Neural progenitor cell (in vitro differentiated cells): ENCODE data around the gene MAGEA11.
"Not testable (repeated sequence)": the region's sequence is repeated elsewhere in the genome, so short reads cannot be mapped to it uniquely, and the experiment has no call there.

Source experiments
- EZH2 ChIP-seq: fragments of 200-600 bp; sonication (generic); IDR thresholded peaks from 2 replicates; pipeline ENCODE4 v1.6.1; 2017; ENCODE audit warnings: antibody characterized with exemption, mild to moderate bottlenecking, moderate library complexity
- EZH2phosphoT487 ChIP-seq: fragments of 200-600 bp; sonication (generic); IDR thresholded peaks from 2 replicates; pipeline ENCODE4 v1.6.1; 2017; ENCODE audit warnings: antibody characterized with exemption
- TF ChIP-seq, protein P1 (sequence below): fragments of 200-600 bp; sonication (generic); IDR thresholded peaks from 2 replicates; pipeline ENCODE4 v1.5.1; 2017; ENCODE audit warnings: antibody characterized with exemption, mild to moderate bottlenecking

GRCh38 chrX:149692686-149693272 lies 19.1 kb upstream of the MAGEA11 start:
- TF ChIP-seq, protein P1, sequence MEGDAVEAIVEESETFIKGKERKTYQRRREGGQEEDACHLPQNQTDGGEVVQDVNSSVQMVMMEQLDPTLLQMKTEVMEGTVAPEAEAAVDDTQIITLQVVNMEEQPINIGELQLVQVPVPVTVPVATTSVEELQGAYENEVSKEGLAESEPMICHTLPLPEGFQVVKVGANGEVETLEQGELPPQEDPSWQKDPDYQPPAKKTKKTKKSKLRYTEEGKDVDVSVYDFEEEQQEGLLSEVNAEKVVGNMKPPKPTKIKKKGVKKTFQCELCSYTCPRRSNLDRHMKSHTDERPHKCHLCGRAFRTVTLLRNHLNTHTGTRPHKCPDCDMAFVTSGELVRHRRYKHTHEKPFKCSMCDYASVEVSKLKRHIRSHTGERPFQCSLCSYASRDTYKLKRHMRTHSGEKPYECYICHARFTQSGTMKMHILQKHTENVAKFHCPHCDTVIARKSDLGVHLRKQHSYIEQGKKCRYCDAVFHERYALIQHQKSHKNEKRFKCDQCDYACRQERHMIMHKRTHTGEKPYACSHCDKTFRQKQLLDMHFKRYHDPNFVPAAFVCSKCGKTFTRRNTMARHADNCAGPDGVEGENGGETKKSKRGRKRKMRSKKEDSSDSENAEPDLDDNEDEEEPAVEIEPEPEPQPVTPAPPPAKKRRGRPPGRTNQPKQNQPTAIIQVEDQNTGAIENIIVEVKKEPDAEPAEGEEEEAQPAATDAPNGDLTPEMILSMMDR, result not testable (repeated sequence)
- not testable (repeated sequence) for TF ChIP-seq EZH2, EZH2phosphoT487
